Hypothalamus (tissue), 51 donors: ENCODE measurements around the gene EPHA2.

Source experiments
- DNase-seq, 51 donors: peaks; one replicate each; lab custom pipeline; 2025; lab: John Stamatoyannopoulos, UW

The EPHA2 gene

DNA sequence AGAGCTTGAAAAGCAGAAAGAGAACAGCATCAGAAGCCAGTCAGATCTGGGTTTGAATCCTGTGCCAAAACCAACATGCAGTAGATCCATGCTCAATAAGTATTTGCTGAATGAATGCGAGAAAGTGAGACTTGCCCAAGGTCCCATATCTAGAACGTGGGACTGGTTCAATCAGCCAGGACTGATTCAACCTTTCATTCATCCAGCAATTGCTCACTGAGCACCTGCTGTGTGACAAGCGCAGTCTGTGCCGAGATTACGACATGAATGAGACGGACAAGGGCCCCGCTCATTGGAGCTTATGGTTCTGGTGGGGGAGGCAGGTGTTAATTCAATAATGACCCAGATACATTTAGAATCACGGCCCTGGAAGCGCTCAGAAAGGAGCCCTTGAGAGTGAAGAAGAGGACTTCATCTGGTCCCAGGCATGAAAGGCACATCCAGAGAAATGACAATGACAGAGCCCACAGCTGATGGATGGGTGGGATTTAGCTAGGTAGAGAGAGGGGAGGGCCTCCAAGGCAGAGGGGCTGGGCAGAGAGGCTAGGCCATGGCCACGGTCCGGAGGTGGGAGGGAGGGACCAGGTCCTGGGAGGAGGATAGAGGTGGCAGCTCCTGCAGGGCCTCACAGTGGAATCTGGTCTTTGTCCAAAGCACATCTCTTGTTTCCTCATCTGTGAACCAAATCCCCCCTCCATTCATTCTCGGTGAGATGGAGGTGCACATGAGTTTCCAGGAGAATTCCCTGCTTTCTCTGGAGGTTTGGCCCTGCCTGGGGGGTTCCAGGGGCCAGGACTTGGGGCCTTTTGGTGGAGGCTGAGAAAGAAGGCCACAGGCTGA is 78.2 kb downstream of the EPHA2 start:
- DNase-seq: no peak

DNA sequence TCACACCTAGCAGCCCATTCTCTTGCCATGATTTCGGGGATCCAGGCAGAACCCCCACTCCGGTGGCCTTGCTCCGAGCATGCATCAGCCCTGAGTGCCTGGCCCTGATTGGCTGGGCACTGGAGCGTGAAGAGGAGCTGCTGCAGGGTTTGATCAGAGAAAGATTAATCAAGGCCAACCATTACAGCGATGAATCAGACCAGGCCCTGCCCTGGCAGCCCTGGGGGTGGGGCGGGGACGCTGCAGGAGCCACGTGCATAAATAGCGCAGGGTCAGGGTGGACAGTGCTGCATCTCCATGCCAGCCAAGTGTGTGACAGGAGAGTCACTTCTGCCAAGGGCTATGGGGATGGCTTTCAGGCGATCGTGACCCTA is 79.0 kb downstream of the EPHA2 start:
- DNase-seq: no peak

DNA sequence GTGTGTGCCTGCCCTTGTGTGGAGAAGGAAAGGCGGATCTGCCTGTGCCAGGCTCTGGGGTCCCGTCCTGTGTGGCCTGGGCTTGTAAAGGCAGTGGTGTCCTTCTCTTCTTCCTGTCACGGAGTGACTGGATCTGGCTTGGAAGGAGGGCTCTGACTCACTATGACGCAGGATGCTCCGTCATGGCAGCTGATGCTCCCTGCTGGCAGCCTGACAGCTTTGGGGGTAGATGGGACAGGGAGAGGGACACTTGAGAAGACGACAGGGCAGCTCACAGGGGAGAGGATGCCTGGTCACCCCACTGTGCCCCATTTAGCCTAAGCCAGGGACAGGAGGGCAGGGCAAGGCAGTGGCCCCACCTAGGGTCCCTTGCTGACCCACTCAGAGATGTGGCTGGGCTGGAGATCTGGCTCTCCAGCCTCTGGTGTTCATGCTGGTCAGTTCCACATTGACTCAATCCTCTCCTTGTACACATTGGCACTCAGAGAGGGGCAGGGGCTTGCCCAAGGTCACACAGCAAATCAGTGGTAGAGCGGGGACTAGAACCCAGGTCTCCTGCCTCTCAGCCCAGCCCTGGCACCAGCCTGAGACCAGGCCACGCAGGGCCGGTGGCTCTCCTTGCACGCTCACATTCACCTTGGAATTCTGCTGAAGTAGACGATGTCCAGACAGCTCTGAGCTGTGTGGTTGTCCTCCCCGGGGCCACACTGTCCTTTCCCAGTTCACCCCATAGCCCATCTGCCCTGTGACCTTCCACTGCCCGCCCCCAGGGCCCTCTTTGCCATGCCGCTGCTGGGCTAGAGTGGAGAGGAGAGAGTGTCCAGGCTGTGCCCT is 79.6 kb downstream of the EPHA2 start:
- peak in 2 of 51 donors; percentile 35 to 36 for DNase-seq

DNA sequence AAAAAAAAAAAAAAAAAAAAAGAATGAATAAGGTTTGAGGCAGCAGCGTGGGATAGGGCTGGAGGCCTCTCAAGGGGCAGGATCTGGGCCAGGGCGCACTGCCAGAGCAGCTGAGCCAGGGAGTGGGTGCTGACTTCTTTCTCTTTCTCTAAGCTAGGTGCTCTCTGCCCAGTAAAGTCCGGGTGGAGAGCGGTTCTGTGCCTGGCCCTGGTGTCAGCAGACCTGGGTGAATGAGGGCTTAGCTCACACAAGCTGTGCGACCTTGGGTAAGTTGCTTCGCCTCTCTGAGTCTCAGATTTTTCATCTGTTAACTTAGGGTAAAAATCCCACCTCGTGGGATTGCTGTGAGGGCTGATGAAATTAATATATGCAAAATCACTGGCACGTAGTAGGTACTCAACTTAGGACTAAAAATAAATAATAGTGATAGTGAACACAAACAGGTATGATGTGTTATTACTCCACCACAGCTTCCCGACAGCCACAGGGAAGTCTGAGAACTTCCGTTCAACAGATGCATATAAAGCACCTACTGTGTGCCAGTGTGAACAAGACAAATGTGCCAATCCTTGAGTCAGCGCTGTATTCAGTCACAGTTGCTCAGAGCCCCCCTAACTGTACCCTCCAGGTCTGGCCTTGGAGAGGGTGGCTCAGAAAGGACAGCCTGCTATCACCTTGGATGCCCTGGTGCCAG is 80.4 kb downstream of the EPHA2 start:
- peak in 27 of 51 donors; percentile 11 to 72 (median 40) for DNase-seq
